Suppressor macrophage treated with lipopolysaccharide for 1 hour (primary cell): ENCODE results near the gene BAAT.

Experiments
- DNase-seq, 3 donors: peaks; one replicate each; pipeline ENCODE4 v3.0.0-alpha.2; 2020 to 2022

The BAAT gene

DNA sequence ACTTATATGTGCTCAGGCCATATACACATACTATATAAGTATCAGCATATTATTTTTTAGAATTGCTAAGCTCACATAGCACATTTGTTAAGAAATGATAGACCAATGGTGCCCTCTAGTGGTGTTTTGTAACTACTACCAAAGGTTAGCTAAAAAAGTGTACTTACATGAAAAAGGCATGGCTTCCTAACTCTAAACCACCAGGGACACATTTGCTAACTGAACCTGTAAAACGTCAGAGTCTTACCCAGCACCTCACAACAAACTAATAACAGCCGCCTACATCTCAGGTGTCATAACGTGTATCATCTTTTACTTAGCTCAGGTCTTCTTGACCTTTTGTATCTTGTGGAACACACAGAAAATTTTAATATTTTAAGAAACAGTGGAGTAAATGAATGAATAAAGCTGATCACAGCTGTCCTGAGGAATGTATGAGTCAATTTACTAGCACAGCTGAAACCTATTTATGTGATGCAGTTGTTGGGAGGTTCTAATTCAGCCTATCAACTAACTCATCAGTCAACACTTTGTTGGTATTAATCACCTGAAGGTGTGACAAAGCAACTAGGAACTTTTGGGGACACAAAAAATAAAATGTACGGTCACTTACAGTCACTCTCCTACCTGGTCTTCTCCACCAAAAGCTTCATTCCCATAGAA lies 72.9 kb downstream of the BAAT start:
- peak; percentile 78 to 90 (median 87) for DNase-seq

DNA sequence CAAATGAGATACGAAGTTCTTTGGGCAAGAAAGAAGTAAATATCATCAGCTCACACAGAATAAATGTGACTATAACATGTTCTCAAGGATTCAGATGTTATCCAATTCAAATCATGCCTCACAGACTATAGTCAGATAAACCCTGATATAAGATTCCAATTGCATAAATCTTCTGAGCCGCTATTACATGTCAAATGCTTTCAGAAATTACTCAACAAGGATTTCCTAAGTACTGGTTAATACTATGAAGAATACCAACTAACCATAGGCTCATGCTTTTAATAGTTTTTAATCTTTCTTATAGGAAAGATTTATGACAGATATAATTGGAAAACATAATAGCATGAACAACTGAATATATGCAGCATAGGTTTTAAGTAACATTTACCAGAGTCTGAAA lies 73.6 kb downstream of the BAAT start:
- no peak for DNase-seq
